Measurements from ENCODE around the gene VSTM4.

VSTM4 gene

GRCh38 chr10:49115015-49115795 is at the start of gene VSTM4:
Gene VSTM4 (minus strand): TSS chr10:49115522. CDS start chr10:49115485, 37 bp downstream.
- peak within 1 kb of the TSS; percentile 60 for H3K4me3 ChIP-seq (ENCODE audit: low read depth, low read length)
- DNase-seq (ENCODE audit: low read depth) = no peak

GRCh38 chr10:49164559-49165188 is 49.4 kb upstream of the VSTM4 start:
- no peak overlapping the region for H3K4me3 ChIP-seq (ENCODE audit: low read depth, low read length)

GRCh38 chr10:49163741-49164140 is 48.4 kb upstream of the VSTM4 start:
- peak; percentile 47 for DNase-seq (ENCODE audit: low read depth)

More at GRCh38 chr10:49164559-49165188, 49.4 kb upstream of the VSTM4 start:
- DNase-seq (ENCODE audit: low read depth) = no peak

GRCh38 chr10:49162761-49163310 is 47.5 kb upstream of the VSTM4 start:
- DNase-seq (ENCODE audit: low read depth) = no peak
- no peak overlapping the region for H3K4me3 ChIP-seq (ENCODE audit: low read depth, low read length)

More at GRCh38 chr10:49163741-49164140, 48.4 kb upstream of the VSTM4 start:
- H3K4me3 ChIP-seq (ENCODE audit: low read depth, low read length) = no peak overlapping the region

GRCh38 chr10:49162063-49162462 is 46.7 kb upstream of the VSTM4 start:
- DNase-seq (ENCODE audit: low read depth) = no peak
- H3K4me3 ChIP-seq (ENCODE audit: low read depth, low read length) = no peak overlapping the region

GRCh38 chr10:49161411-49161997 is 46.2 kb upstream of the VSTM4 start:
- no peak for DNase-seq (ENCODE audit: low read depth)
- H3K4me3 ChIP-seq (ENCODE audit: low read depth, low read length) = no peak overlapping the region

GRCh38 chr10:49160814-49161213 is 45.5 kb upstream of the VSTM4 start:
- no peak for DNase-seq (ENCODE audit: low read depth)
- H3K4me3 ChIP-seq (ENCODE audit: low read depth, low read length) = no peak overlapping the region

GRCh38 chr10:49160110-49160509 is 44.8 kb upstream of the VSTM4 start:
- no peak for DNase-seq (ENCODE audit: low read depth)
- H3K4me3 ChIP-seq (ENCODE audit: low read depth, low read length) = no peak overlapping the region

GRCh38 chr10:49158915-49159314 is 43.6 kb upstream of the VSTM4 start:
- no peak for DNase-seq (ENCODE audit: low read depth)

GRCh38 chr10:49158404-49158803 is 43.1 kb upstream of the VSTM4 start:
- no peak overlapping the region for H3K4me3 ChIP-seq (ENCODE audit: low read depth, low read length)
- no peak for DNase-seq (ENCODE audit: low read depth)

More at GRCh38 chr10:49158915-49159314, 43.6 kb upstream of the VSTM4 start:
- no peak overlapping the region for H3K4me3 ChIP-seq (ENCODE audit: low read depth, low read length)

- DNase-seq (ENCODE audit: low read depth) = no peak
- H3K4me3 ChIP-seq (ENCODE audit: low read depth, low read length) = no peak overlapping the region
Measured at GRCh38 chr10:49157229-49157628, 41.9 kb upstream of the VSTM4 start.

- no peak overlapping the region for H3K4me3 ChIP-seq (ENCODE audit: low read depth, low read length)
- DNase-seq (ENCODE audit: low read depth) = no peak
Measured at GRCh38 chr10:49154641-49155040, 39.3 kb upstream of the VSTM4 start.

- H3K4me3 ChIP-seq (ENCODE audit: low read depth, low read length) = no peak overlapping the region
- no peak for DNase-seq (ENCODE audit: low read depth)
Measured at GRCh38 chr10:49153971-49154370, 38.6 kb upstream of the VSTM4 start.

- H3K4me3 ChIP-seq (ENCODE audit: low read depth, low read length) = no peak overlapping the region
- DNase-seq (ENCODE audit: low read depth) = no peak
Measured at GRCh38 chr10:49153115-49153514, 37.8 kb upstream of the VSTM4 start.

- no peak overlapping the region for H3K4me3 ChIP-seq (ENCODE audit: low read depth, low read length)
- no peak for DNase-seq (ENCODE audit: low read depth)
Measured at GRCh38 chr10:49152663-49153062, 37.3 kb upstream of the VSTM4 start.

GRCh38 chr10:49152037-49152436 is 36.7 kb upstream of the VSTM4 start:
- no peak overlapping the region for H3K4me3 ChIP-seq (ENCODE audit: low read depth, low read length)
- DNase-seq (ENCODE audit: low read depth) = no peak

GRCh38 chr10:49151481-49151880 is 36.2 kb upstream of the VSTM4 start:
- H3K4me3 ChIP-seq (ENCODE audit: low read depth, low read length) = no peak overlapping the region
- DNase-seq (ENCODE audit: low read depth) = no peak

- no peak overlapping the region for H3K4me3 ChIP-seq (ENCODE audit: low read depth, low read length)
- no peak for DNase-seq (ENCODE audit: low read depth)
Measured at GRCh38 chr10:49151025-49151445, 35.7 kb upstream of the VSTM4 start.

- no peak overlapping the region for H3K4me3 ChIP-seq (ENCODE audit: low read depth, low read length)
- DNase-seq (ENCODE audit: low read depth) = no peak
Measured at GRCh38 chr10:49150426-49150825, 35.1 kb upstream of the VSTM4 start.

- no peak for DNase-seq (ENCODE audit: low read depth)
- H3K4me3 ChIP-seq (ENCODE audit: low read depth, low read length) = no peak overlapping the region
Measured at GRCh38 chr10:49149881-49150280, 34.6 kb upstream of the VSTM4 start.

Data from skeletal muscle cell (primary cell).